NCI-H2081 (cell line): ENCODE results near the gene EP300.

Source experiments
- DNase-seq, 2 experiments: peaks; one replicate each; lab custom pipeline; 2025; lab: John Stamatoyannopoulos, UW

EP300 gene

DNA sequence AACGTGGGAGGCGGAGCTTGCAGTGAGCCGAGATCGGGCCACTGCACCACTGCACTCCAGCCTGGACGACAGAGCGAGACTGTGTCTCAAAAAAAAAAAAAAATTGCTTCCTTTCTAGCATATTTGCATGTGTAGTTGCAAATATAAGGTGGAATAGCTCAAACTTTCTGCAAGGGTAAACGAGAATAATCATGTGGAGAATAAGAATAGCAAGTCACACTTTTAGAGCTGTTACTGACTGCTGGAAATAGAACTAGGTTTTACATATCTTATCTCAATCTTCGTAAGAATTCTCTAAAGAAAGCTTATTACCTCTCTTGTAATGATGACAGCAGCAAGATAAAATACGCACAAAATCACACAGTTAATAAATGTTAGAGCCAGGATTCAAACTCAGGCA lies 114.3 kb downstream of the EP300 start:
- no peak for DNase-seq

DNA sequence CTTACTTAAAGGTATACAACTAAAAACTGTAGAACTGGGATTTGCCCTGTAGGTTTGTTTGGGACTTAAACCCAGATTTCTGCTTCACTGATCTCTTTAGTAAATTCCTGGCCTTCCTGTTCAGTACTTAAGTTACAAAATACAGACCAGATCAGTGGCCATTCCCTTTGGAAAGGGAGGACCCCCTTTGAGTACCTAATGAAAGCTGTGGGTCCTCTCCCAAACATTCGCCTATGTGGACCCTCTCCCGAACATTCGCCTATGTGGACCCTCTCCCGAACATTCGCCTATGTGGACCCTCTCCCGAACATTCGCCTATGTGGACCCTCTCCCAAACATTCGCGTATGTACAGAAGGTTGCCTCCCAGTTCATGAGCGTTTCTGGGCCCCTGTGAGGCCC lies 123.0 kb downstream of the EP300 start:
- DNase-seq, result no peak

DNA sequence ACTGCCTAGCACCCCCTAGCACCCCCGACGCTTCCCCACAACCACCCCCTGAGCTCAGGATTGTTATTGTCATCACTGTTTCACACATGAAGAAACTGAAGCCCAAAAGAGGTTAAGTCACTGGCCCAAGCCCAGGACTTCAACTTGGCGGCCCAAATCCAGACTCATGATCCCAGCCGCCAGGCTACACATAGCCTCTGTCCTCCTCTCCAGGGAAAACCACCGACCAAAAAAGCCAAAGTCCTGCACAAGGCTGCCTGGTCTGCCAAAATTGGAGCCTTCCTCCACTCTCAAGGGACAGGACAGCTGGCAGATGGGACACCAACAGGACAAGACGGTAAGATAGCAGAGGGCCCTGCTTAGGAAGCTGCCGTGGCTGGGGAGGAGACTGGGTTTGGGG lies 123.5 kb downstream of the EP300 start:
- DNase-seq, result no peak

- DNase-seq, result no peak
These were observed 124.6 kb downstream of the EP300 start for GRCh38 chr22:41216984-41217383.

DNA sequence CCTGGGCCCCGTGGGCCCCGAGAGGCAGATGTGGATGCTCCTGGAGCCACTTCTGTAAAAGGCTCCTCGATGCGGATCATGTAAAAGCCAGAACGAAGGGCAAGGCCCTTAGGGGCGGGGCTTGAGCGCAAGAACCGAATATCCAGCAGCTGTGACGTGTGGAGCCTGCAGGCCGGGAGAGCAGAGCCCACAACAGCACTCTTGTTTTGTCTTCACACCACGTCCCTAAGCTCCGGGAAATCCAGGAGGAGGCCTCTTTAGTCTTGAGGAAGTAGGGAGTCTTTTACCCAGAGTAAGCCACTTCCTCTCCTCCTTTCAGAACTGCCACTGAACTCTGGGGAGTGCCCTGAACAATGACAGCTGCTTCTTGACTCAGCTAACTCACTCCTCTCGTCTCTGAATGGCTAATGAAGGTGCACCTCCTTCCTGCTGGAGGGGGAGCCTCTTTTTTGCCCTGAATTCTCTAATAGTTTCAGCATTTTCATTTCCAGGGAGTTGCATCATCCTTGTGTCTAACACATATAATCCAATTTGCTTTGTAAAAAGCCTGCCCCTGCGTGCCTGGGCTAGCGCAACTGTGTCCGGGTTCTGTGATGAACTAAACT lies 125.3 kb downstream of the EP300 start:
- no peak for DNase-seq

GRCh38 chr22:41222846-41223507 lies 130.6 kb downstream of the EP300 start:
- no peak for DNase-seq

GRCh38 chr22:41223535-41223934 lies 131.1 kb downstream of the EP300 start:
- no peak for DNase-seq

- DNase-seq, result no peak
These were observed 134.6 kb downstream of the EP300 start for GRCh38 chr22:41226723-41227655.

DNA sequence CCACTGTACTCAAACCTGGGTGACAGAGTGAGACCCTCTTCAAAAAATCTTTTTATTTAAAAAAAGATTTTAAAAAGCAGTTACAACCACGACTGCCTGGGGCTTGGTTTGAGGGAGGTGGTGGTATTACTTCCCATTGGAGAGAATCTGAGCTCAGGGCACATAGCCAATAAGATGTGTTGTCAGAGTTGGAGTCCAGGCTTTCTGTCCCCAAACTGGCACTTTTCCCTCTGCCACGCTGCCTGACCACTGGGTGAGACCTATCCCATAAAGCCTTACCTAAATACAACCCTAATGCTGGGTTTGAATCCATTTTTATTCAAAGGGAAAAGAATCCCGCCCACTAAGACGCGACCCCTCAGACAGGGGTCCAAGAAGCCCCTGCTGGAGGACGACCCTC lies 136.8 kb downstream of the EP300 start:
- DNase-seq, result no peak
